ENCODE data around the gene RPA3.

DNA sequence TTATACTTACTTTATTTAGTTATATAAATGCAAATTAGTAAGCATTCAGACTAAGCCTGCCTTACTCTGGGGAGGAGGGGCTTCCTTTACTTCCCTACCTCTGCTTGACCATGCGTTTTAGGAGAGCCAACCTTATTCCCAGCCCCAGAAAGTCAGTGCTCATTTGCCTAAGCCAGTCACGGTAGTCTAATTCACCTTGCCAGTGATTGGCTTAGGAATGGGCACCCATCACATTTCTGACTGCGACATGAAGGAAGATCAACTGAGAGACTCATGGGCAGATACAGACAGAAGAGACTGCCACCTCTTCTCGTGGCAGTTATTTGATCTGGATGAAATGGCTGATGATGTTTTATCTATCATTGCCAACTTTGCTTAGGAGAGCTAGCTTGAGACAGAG lies 29.5 kb downstream of the RPA3 start:
- TF ChIP-seq, protein P1, sequence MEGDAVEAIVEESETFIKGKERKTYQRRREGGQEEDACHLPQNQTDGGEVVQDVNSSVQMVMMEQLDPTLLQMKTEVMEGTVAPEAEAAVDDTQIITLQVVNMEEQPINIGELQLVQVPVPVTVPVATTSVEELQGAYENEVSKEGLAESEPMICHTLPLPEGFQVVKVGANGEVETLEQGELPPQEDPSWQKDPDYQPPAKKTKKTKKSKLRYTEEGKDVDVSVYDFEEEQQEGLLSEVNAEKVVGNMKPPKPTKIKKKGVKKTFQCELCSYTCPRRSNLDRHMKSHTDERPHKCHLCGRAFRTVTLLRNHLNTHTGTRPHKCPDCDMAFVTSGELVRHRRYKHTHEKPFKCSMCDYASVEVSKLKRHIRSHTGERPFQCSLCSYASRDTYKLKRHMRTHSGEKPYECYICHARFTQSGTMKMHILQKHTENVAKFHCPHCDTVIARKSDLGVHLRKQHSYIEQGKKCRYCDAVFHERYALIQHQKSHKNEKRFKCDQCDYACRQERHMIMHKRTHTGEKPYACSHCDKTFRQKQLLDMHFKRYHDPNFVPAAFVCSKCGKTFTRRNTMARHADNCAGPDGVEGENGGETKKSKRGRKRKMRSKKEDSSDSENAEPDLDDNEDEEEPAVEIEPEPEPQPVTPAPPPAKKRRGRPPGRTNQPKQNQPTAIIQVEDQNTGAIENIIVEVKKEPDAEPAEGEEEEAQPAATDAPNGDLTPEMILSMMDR (IDR thresholded peaks at IDR 0.05; ENCODE audit: insufficient read depth, low read length) = no peak
- TF ChIP-seq POLR2AphosphoS5 (IDR thresholded peaks at IDR 0.05; ENCODE audit: low read depth) (no peak), GABPA (IDR thresholded peaks at IDR 0.05; ENCODE audit: low read depth) (no peak), SPI1 (IDR thresholded peaks at IDR 0.05; ENCODE audit: borderline replicate concordance, low read depth) (no peak)
- TF ChIP-seq, protein P2, sequence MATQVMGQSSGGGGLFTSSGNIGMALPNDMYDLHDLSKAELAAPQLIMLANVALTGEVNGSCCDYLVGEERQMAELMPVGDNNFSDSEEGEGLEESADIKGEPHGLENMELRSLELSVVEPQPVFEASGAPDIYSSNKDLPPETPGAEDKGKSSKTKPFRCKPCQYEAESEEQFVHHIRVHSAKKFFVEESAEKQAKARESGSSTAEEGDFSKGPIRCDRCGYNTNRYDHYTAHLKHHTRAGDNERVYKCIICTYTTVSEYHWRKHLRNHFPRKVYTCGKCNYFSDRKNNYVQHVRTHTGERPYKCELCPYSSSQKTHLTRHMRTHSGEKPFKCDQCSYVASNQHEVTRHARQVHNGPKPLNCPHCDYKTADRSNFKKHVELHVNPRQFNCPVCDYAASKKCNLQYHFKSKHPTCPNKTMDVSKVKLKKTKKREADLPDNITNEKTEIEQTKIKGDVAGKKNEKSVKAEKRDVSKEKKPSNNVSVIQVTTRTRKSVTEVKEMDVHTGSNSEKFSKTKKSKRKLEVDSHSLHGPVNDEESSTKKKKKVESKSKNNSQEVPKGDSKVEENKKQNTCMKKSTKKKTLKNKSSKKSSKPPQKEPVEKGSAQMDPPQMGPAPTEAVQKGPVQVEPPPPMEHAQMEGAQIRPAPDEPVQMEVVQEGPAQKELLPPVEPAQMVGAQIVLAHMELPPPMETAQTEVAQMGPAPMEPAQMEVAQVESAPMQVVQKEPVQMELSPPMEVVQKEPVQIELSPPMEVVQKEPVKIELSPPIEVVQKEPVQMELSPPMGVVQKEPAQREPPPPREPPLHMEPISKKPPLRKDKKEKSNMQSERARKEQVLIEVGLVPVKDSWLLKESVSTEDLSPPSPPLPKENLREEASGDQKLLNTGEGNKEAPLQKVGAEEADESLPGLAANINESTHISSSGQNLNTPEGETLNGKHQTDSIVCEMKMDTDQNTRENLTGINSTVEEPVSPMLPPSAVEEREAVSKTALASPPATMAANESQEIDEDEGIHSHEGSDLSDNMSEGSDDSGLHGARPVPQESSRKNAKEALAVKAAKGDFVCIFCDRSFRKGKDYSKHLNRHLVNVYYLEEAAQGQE (IDR thresholded peaks at IDR 0.05; ENCODE audit: insufficient replicate concordance, low read depth) = no peak

Data from HL-60 (cell line).